Measurements from ENCODE around the gene ZNF862. TPM values are rescaled to one million over a fixed set of nuclear protein-coding genes. Genes with fewer than 3 reads are reported as not detected.

Gene ZNF862
- total RNA-seq, 1 experiment from 2014 or later: 3.0 TPM

DNA sequence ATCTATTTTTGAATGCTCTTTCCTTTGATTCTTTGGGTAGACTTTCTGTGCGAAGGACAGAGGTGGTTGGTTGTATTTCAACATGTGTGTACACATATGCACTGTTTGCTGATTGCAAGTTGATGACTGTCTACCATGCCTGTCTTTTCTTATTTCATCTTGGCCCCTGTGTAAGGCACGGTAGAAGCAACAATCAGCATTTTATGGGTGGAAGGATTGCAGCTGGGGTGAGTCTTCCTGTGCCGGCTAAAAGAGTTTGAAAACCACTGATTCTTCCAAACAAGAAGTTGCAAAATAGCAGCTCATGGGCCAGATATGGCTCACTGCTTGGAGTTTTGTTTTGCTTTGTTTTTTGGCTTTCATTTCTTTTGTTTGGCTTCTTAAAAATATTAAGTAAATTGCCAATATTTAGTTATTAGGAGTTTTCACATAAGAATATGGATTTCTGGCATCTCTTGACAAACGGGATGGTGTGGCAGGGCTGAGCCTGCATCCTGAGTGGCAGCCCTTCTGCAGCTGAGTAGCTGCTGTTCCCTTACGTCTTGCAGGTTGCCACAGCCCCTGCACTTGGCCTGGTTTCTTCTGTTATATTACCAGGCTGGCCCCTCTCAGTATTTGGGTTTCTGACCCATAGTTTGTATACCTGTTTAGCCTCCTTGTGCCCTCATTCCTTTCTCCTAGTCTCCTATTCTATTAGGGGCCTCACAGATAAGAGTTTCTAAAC lies 7.2 kb downstream of the ZNF862 start:
- DNase-seq (ENCODE audit: low read depth): no peak

DNA sequence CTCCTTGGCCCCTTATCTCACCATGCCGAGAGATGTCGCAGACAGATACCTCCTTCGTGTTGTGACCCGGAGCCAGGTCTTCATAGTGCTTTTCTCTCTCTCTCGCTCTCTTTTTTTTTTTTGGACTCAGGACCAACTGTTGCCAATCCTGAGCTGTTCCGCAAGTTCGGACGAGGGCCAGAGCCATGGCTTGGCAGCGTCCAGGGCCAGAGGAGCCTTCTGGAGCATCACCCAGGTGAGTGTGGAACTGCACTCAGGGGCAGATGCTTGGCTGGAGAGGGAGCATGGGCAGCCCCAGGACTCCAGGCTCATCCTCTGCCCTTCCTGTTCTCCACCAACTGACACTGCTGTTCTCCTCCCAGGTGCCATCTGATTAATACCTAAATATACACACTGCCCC lies 7.8 kb downstream of the ZNF862 start:
- no peak for DNase-seq (ENCODE audit: low read depth)

DNA sequence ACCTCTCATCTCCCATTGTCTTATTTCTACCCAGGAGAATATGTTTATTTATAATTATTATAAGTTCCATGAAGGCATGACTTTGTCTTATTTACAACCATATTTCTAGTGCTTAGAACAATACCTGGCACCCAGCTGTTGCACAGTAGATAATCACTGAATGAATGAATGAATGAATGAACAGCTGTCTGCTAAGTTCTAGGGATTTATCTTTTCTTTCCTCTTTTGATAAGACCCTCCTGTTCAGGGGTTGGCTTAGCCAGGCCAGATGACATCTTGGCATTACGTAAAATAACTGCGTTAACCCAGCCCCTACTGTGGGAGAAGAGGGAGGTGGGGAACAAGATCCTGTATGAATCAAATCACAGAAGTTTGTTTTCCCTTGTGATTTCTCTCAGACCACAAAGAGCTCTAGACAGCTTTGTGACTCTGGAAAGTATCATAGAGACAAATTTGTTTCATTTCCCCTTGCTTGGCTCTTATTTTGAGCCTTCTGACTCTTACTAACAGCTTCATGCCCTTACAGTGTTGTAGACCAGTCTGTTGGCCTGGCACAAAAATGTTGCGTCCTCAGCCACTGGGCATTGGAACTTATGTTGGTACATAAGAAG lies 8.4 kb downstream of the ZNF862 start:
- no peak for DNase-seq (ENCODE audit: low read depth)

DNA sequence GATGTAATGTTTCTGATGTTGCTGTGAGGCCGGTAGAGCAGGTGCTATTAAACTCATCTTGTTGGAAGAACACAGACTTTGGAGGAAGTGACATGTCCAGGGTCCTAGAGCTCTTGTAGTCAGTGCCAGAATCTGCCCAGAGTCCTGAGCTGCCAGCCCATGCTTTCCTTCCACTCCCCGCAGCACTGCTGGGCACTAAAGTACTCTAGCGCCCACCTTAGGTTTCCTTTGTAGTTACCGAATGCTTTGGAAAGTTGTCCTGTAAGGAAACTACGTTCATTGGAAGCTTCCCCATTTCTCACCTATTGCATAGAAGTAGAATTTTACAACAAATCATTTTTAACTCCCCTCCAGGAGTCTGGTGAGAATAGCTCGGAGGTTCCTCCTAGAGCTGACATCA lies 11.0 kb downstream of the ZNF862 start:
- no peak for DNase-seq (ENCODE audit: low read depth)

DNA sequence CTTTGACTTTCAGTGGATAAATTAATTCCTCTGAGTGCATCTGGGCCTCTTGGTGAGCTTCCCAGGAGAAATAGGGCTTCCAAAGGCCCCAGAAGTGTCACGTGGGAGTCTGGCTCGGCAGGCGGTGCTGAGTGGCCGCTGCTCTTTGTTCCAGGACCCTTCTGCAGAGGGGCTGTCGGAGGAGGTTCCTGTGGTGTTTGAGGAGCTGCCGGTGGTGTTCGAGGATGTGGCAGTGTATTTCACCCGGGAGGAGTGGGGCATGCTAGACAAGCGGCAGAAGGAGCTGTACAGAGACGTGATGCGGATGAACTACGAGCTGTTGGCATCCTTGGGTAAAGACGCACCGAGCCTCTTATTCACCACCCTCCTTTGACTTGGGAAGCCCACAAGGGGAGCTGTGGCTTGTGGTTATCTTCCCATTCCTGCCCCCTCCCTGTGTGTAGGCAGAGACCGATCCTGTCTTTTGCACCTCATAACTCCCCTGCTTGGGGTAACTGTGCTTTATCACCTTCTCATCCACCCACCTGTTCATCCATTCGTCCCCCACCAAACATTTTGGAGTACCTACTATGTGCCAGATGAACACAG lies 11.9 kb downstream of the ZNF862 start:
- no peak for DNase-seq (ENCODE audit: low read depth)

DNA sequence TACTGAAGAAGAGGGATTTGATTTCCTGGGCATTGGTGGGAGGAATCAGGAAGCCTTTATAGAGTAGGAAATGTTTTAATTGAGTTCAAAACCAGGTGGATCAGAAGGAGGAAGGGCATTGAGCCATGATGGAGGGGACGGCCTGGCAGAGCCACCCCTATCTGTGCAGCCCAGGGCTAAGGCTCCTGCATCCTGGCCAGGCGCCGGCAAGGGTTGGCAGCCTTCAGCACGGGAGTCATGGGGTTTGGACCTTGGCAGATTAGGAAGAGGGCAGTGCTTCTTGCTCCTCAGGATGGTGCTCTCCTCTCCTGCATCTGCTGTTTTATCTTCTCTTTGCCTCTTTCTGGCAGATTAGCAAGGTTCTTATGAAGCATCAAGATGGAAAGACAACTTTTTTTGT lies 12.5 kb downstream of the ZNF862 start:
- DNase-seq (ENCODE audit: low read depth): no peak

DNA sequence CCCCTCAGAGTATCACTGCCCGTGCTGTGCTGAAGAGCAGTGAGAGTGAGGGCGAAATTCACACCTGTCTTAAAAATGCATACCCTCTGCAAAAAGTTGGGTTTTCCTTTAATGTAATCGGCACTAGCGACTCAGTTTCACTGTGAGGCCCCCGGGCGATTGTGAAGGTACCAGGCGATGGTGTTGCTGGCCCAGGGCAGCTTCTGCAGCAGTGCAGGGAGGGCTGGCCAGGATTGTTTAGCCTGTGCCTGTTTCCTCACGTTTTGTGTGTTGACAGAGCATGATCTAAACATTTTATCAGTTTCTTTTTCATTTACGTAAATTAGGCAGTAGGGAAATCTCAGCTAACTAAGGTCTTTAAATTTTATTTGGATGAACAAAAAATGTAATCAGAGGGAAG lies 13.3 kb downstream of the ZNF862 start:
- DNase-seq (ENCODE audit: low read depth): no peak

DNA sequence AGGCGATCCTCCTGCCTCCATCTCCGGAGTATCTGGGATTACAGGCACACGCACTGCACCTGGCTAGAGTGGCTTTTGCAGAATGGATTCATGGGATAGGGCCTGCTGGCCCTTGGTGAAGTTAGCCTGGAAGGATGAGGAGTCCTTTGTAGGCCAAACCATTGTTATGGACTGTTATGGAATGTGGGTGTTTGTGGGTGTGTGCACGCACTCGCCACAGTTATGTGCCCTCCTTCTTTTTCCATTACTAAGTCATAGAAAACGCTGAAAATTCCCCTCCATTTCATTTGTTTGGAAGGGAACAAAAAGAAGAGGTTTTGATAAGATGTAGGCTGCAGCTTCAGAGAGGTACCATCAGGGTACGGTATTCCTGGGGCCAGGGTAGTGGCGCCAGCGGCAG lies 15.0 kb downstream of the ZNF862 start:
- DNase-seq (ENCODE audit: low read depth): no peak

DNA sequence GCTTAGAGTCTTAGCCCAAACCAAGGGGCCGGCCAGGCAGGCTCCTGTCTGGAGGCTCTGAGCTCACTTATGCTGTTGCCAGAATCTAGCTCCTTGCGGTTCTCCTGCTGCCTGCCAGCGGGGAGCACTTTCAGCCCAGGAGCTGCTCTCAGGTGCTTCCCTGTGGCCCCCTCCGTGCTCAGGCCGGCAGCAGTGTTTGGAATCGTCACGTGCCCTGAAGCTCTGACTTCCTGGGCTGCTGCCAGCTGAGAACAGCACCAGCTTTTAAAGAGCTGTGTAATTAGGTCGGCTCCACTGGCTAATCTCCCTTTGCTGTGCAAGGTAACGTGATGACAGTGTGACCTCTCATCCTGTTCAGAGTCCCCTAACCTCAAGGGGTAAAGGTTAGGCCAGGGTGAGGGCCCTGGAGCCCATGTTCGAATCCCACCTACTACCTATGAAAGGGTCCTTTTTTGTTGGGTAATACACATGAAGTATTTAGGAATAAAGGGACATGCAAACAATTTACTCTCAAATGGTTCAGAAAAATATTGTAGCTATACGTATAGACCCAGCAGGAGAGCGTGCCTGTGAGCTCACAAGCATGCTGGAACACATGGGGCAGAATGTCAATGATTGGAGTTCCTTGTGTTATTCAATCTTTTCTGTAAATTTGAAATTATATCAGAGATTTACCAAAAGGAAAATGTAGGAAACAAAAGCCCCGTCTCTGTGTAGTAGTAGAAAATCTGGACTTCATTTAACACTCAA lies 16.6 kb downstream of the ZNF862 start:
- peak; percentile 90 for DNase-seq (ENCODE audit: low read depth)

DNA sequence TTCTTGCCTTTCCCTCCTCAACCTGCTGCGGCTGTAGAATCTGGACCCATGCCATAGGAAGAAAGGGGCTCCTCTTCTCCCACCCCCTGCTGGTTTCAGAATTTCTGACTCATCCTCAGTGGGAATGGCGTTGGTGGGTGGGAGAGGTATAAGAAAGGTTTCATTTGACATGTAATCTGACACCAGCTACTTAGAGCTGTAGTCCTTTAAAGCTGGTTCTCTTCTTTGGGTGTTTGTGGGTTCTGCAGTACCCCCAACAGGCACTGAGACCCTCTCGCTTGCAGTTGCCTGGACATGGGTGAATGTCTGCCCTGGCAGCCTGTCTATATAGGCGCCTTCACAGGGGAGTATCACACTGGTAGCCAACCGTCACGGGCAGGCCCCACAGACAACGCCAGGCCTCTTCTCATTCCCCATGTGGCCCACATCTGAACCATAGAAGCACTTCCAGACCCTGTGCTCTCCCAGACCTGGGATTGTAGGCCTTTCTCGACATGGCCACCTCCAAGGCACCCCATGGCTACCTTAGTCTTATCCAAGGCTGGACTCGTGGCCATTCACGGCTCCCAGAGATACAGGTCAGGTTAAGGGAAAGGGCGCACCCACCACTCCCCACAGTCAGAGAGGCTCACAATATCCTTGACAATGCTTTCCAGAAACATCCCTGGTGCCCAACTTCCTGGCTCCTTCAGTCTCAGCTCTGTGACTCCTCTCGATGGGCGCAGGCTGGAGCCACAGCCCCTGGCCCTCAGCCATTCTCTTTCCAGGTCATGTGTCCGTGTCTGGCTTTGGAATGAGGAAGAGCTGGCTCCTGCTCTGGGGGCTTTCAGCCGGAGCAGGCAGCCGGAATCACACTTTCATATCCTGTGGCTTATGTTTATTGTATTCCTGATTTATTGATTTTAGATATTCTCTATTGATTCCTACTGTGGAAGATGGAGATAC lies 17.5 kb downstream of the ZNF862 start:
- DNase-seq (ENCODE audit: low read depth): peak; percentile 95

DNA sequence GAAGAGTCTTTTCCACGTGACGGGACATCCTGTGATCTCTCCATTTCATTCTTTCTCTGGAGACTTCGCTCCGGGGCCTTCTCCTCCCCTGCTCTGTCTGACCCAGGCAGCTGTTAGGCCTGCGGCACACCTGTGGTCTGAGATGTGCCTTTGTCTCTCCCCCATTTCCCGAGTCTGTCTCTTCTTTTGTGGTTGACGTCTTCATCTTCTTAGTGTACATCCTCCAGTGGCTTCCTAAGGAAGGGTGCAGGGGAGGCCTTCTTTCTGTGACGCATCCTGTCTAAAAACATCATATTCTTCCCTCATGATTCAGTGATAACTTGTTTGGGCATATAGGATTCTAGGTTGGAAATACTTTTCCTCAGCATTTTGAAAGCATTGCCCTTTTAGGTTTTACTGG lies 18.4 kb downstream of the ZNF862 start:
- DNase-seq (ENCODE audit: low read depth): no peak

DNA sequence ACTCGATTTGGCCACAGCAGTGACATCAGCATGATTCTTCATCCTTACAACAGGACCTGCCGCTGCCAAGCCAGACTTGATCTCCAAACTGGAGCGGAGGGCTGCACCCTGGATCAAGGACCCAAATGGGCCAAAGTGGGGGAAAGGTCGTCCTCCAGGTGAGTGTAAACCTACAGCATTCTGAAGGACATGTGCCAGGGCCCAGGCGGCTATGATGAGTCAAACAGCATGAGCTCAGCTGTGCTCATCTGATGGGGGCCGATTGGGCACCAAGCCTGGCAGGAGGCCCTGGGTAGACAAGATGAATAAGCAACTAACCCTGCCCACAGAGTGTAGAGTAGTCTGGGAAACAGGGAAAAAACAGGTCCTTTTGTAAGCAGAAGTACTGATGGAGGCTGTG lies 21.2 kb downstream of the ZNF862 start:
- no peak for DNase-seq (ENCODE audit: low read depth)

DNA sequence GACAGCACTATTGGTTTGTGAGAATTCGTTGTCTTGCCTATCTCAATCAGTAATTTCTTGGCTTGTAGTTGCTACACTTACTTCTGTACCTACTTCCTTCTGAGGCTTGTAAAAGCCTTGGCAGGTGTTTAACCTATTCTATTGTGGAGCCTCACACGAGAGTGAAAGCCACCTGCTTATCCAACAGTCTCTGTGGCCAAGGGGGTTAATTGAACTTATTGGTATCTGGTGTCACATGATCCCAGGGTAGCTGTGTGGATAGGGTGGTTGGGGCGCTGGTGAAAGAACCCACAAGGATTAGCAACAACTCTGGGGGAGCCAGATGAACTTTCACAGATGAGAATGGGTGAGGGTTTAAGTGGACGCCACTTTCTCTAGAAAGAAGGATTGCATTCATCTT lies 21.7 kb downstream of the ZNF862 start:
- DNase-seq (ENCODE audit: low read depth): no peak

DNA sequence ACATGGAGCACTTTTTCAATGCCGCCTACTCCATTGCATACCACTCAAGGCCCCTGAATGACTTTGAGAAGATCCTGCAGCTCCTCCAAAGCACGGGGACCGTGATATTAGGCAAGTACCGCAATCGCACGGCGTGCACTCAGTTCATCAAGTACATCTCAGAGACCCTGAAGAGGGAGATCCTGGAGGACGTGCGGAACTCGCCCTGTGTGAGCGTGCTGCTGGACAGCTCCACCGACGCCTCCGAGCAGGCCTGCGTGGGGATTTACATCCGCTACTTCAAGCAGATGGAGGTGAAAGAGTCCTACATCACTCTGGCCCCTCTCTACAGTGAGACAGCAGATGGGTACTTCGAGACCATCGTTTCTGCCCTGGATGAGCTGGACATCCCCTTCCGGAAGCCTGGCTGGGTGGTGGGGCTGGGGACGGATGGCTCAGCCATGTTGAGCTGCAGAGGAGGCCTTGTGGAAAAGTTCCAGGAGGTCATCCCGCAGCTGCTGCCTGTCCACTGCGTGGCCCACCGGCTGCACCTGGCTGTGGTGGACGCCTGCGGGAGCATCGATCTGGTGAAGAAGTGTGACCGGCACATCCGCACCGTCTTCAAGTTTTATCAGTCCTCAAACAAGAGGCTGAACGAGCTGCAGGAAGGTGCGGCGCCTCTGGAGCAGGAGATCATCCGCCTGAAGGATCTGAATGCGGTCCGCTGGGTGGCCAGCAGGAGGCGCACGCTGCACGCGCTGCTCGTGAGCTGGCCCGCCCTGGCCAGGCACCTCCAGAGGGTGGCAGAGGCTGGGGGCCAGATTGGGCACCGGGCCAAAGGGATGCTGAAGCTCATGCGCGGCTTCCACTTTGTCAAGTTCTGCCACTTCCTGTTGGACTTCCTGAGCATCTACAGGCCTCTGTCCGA lies 22.9 kb downstream of the ZNF862 start:
- DNase-seq (ENCODE audit: low read depth): no peak

DNA sequence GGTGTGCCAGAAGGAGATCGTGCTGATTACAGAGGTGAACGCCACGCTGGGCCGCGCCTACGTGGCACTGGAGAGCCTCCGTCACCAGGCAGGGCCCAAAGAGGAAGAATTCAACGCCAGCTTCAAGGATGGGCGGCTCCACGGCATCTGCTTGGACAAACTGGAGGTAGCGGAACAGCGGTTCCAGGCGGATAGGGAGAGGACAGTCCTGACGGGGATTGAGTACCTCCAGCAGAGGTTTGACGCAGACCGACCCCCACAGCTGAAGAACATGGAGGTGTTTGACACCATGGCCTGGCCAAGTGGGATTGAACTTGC lies 23.5 kb downstream of the ZNF862 start:
- DNase-seq (ENCODE audit: low read depth): no peak

DNA sequence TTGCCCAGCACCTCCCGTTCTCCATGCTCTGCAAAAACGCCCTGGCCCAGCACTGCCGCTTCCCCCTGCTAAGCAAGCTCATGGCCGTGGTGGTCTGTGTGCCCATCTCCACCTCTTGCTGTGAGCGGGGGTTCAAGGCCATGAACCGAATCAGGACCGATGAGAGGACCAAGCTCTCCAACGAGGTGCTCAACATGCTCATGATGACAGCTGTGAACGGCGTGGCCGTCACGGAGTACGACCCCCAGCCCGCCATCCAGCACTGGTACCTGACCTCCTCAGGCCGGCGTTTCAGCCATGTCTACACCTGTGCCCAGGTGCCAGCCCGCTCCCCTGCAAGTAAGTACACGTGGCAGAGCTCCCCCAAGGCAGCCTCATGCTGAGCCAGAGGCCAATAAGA lies 24.0 kb downstream of the ZNF862 start:
- DNase-seq (ENCODE audit: low read depth): no peak

DNA sequence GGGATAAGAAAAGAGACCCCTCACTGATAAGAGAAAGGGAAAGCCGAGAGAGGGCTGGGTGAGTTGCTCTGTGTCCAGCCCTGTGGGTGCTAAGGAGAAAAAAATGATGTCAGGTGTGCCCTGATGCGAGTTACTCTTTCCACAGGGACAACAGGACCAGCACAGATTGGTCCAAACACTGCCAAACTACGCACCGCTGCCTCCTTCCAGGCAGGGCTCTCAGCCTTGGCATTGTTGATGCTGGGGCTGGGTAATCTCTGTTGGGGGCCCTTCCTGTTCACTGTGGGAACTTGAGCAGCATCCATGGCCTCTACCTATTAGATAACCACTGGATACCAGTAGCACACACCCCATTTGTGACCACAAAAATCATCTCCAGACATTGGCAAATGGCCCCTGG lies 25.3 kb downstream of the ZNF862 start:
- no peak for DNase-seq (ENCODE audit: low read depth)

DNA sequence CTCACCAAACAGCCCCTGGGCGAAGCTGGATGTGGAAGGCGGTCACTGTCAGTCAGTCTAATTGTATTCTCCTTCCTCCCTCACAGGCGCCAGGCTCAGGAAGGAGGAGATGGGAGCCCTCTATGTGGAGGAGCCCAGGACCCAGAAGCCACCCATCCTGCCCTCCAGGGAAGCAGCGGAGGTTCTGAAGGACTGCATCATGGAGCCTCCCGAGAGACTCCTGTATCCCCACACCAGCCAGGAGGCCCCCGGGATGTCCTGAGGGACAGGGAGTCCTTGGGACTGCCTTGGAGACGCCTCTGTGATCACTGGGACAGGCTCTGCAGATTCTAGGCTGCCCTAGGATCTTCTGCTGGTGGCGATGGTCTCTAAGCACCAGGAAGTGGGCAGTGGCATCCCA lies 25.8 kb downstream of the ZNF862 start:
- DNase-seq (ENCODE audit: low read depth): no peak

DNA sequence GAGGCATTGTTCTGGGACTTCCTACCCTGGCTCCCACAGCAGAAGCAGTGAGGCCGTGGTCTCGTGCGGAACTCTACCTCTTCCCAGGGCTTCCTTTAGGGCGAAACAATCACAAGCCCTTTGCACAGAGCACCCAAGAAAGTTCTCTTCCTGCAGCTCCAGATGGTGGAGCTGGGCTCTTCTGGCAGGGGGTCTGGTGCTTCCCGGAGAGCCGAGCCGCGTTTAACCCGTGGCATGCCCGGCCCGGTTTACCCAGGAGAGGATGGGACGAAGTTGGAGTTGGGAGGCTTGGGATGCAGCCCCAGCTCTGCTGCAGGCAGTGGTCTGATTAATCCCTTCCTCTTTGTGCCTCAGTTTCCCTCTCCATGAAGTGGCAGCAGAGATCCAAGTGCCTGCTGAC lies 26.6 kb downstream of the ZNF862 start:
- no peak for DNase-seq (ENCODE audit: low read depth)

DNA sequence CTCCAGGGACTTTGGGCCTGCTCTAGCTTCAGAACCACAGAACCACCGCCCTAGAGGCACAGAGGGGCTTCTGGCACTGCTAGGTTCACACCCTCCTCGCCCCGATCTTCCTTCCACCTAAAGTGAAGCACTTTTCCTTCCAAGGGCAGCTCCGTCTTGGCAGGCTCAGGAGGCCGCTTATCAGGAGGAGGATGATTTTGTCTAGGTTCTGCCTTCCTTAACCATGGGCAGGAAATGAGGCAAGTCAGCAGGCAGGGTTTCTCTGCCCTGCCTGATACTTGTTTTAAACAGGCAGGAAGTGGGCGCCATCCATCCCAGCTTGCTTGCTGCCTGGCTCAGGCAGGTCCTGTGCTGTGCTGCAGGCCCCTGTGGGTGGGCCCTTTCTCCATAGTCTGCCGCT lies 27.3 kb downstream of the ZNF862 start:
- DNase-seq (ENCODE audit: low read depth): peak; percentile 54
